Left lung (tissue), 10 donors: ENCODE results near the gene SLC16A10. TPM values are rescaled to one million over a fixed set of nuclear protein-coding genes. Genes with fewer than 3 reads are reported as not detected.
"Not testable (repeated sequence)": the region's sequence is repeated elsewhere in the genome, so short reads cannot be mapped to it uniquely, and the experiment has no call there.

Source experiments
- ATAC-seq: fragments of 200-7000 bp; cut with Tn5 transposase; one replicate; pipeline ENCODE4 v1.9.1; 2020; ENCODE audit warnings: moderate library complexity
- DNase-seq, 4 donors: peaks; one replicate each; pipeline ENCODE4 v3.0.0-alpha.2; 2013 to 2020
- H3K27ac ChIP-seq, 2 donors: fragments of 200-600 bp; sonication (generic) in 1 of 2; one replicate each; pipeline versions ENCODE4 v1.5.0 to v1.8.0; 2020 to 2021
- H3K27me3 ChIP-seq, 2 donors: fragments of 200-600 bp; sonication (generic) in 1 of 2; one replicate each; pipeline versions ENCODE4 v1.5.0 to v1.8.0; 2020 to 2021
- H3K36me3 ChIP-seq, 2 donors: fragments of 200-600 bp; sonication (generic) in 1 of 2; one replicate each; pipeline versions ENCODE4 v1.5.0 to v1.8.0; 2020 to 2021
- H3K4me1 ChIP-seq, 2 donors: fragments of 200-600 bp; one replicate each; pipeline ENCODE4 v1.8.0; 2021
- H3K4me3 ChIP-seq, 2 donors: fragments of 200-600 bp; sonication (generic) in 1 of 2; one replicate each; pipeline versions ENCODE4 v1.5.0 to v1.8.0; 2020 to 2021; ENCODE audit warnings: mild to moderate bottlenecking in 1 of 2
- H3K9me3 ChIP-seq, 2 donors: fragments of 200-600 bp; sonication (generic) in 1 of 2; one replicate each; pipeline versions ENCODE4 v1.5.0 to v1.8.0; 2020 to 2021
- intact Hi-C, 2 donors: fragments of 100-400 bp; cut with DNase I; formaldehyde crosslinking; loops; one replicate each; pipeline versions ENCODE4 v1.11.2 to v1.14.2; 2022
- polyA plus RNA-seq, 6 donors: library from polyadenylated mRNA; unstranded; fragments of 120-200 nt; gene quantifications; one replicate each; pipeline ENCODE4 v1.2.1, GENCODE V29; 2013; ENCODE audit not compliant: insufficient read length in 6 of 6
- total RNA-seq, 2 donors: library from RNA; stranded (reverse); fragmentation: NEBNext Ultra II Directional; extraction: Animal tissue kit (Norgen Biotek cat#: 25700); gene quantifications; one replicate each; pipeline ENCODE4 v1.2.1, GENCODE V29; 2021
- TF ChIP-seq, protein P1 (sequence below), 2 donors: fragments of 200-600 bp; sonication (generic) in 1 of 2; IDR thresholded peaks; one replicate each; pipeline versions ENCODE4 v1.5.0 to v1.8.0; 2021; ENCODE audit warnings: antibody characterized with exemption in 2 of 2
- donor health status: DM: no; HTN: yes; CAD: no.
- donor health status: DM: no; HTN: no; CAD: no.

SLC16A10 gene
- total and polyA plus RNA-seq, 8 donors: 5.9 to 9.7 (median 8.0) TPM

DNA sequence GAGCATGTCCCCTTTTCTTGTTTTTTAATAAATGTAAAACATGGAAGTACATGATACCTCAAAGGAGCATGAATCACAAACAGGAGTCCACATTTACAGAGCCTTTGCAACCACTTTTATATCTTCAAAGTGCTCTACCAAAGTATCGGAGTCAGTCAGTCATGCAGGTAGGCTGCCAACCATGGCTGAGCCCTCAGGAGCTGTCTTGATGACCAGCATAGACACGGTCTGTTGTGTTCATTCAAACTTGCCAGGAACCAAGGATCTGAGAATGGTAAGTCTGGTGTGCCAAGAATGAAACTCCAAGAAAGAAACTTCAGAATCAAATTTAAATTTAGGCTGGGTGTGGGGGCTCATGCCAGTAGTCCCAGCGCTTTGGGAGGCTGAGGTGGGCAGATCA, 111.5 kb downstream of the SLC16A10 start:
- Histone ChIP-seq H3K4me1 (no peaks in the 10 kb centered on the region), H3K4me3 (no peak overlapping the region), H3K9me3 (no peaks in the 10 kb centered on the region), H3K27me3 (no peaks in the 10 kb centered on the region), H3K36me3 (no peaks in the 10 kb centered on the region), H3K27ac (no peak overlapping the region)
- intact Hi-C loops: no loop called here
- TF ChIP-seq, protein P1, sequence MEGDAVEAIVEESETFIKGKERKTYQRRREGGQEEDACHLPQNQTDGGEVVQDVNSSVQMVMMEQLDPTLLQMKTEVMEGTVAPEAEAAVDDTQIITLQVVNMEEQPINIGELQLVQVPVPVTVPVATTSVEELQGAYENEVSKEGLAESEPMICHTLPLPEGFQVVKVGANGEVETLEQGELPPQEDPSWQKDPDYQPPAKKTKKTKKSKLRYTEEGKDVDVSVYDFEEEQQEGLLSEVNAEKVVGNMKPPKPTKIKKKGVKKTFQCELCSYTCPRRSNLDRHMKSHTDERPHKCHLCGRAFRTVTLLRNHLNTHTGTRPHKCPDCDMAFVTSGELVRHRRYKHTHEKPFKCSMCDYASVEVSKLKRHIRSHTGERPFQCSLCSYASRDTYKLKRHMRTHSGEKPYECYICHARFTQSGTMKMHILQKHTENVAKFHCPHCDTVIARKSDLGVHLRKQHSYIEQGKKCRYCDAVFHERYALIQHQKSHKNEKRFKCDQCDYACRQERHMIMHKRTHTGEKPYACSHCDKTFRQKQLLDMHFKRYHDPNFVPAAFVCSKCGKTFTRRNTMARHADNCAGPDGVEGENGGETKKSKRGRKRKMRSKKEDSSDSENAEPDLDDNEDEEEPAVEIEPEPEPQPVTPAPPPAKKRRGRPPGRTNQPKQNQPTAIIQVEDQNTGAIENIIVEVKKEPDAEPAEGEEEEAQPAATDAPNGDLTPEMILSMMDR (IDR thresholded peaks at IDR 0.05): no peak
- DNase-seq (no peak), ATAC-seq (no peak)

DNA sequence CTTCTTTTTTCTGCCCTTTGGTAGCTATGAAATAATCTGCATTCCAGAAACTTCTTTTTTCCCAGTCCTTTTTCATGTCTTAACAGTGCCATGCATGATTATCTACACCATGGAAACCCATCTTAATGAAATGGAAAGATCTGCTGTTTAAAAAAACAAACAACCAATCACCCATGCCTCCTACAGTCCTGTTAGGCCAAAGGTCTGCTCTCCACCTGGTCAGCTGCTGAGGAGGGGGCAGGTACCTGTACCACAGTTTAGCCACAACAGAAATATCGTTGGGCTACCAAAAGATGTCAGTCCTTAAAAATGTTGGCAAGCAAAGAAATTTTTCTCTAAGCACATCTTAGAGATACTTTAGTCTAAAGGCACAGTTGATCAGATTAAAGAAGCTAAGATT, 112.6 kb downstream of the SLC16A10 start:
- intact Hi-C loops: no loop called here
- DNase-seq (no peak), ATAC-seq (no peak)
- TF ChIP-seq, protein P1 (IDR thresholded peaks at IDR 0.05): no peak
- no peaks in the 10 kb centered on the region for H3K4me1 ChIP-seq
- no peaks in the 10 kb centered on the region for H3K27me3 ChIP-seq
- H3K9me3 ChIP-seq: no peaks in the 10 kb centered on the region
- H3K27ac ChIP-seq: no peak overlapping the region
- H3K36me3 ChIP-seq: no peaks in the 10 kb centered on the region
- H3K4me3 ChIP-seq: no peak overlapping the region

DNA sequence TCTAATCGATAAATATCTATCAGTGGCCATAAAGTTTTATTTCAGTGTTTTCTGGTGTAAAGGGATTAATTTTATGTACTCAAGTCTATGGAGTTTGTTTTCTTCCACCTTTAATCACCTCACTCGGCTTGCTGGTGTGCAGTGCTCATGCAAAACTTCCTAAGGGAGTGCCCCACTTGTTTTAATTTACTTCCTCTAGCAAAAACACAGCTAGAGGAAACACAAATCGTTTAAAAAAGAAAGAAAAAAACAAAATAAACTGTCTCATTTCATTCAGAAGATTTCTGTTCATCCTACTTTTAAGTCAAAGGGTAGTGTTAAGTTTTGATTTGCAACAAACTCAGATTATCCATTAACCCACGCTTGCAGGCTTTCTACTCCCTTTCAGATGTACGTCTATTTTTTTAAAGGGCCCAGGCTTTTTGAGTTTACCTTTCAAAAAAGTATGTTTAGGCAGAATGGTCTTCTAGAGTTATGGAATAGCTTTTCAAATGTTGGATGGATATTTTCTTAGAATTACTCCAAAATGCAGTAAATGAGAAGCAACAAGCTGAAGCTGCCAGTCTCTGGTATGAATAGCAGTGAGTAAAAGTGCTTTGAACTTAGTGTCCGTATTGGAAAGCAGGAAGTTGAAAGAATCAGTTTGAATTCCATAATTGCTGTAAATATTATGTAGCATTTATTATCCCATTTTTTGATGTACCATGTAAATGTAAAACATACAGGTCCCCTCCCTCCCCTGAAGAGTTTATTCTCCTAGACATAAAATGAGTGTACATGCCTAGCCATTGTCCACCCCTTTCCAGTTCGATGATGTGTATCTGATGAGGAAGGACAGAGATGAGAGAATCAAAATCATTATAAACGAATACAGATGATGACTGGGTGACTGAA, 113.3 kb downstream of the SLC16A10 start:
- Histone ChIP-seq H3K4me3 (no peak overlapping the region), H3K9me3 (no peaks in the 10 kb centered on the region), H3K4me1 (no peaks in the 10 kb centered on the region), H3K27ac (no peak overlapping the region), H3K27me3 (no peaks in the 10 kb centered on the region), H3K36me3 (no peaks in the 10 kb centered on the region)
- ATAC-seq (peak; percentile 67), DNase-seq (no peak)
- intact Hi-C loops: no loop called here
- TF ChIP-seq, protein P1 (IDR thresholded peaks at IDR 0.05): no peak

DNA sequence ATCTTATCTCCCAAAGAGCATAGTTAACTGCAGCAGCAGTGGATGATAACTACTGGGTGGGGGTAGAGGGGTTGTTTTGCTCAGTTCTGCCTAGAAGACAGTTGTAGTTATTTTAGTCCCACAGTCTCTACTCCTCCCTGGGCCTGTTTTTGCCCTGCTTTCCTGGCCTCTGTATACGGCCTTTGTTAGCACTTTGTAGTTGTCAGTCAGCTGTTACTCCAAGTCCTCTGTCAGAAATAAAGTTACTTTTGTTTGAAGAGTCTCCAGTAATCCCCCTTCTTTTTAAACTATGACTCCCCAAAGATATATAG, 113.9 kb downstream of the SLC16A10 start:
- Histone ChIP-seq H3K9me3 (no peaks in the 10 kb centered on the region), H3K27me3 (no peaks in the 10 kb centered on the region), H3K4me3 (no peak overlapping the region), H3K27ac (no peak overlapping the region), H3K36me3 (no peaks in the 10 kb centered on the region), H3K4me1 (no peaks in the 10 kb centered on the region)
- intact Hi-C loops: no loop called here
- DNase-seq (no peak), ATAC-seq (no peak)
- TF ChIP-seq, protein P1 (IDR thresholded peaks at IDR 0.05): no peak

DNA sequence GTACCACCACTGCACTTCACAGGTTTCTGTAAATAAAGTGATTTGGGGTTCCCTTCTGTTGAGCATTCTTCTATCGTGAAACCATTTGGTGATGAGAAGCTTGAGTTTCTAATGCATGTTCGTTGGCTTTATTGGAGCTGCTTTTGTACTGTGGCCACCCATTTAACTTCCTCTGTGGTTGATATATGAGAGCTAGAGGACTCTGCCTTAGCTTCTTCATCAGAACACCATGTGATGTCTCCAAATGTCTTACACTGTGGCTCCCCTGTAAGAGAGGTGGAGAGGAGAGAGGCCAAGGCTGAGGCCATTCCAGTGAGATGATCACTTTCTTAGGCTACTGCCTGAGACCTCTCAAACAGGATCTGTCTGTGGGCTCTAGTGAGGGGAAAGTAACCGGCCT, 114.5 kb downstream of the SLC16A10 start:
- intact Hi-C loops: no loop called here
- H3K36me3 ChIP-seq: no peaks in the 10 kb centered on the region
- no peak for ATAC-seq
- H3K4me3 ChIP-seq: no peak overlapping the region
- H3K27me3 ChIP-seq: no peaks in the 10 kb centered on the region
- DNase-seq: no peak
- TF ChIP-seq, protein P1 (IDR thresholded peaks at IDR 0.05): no peak
- H3K27ac ChIP-seq: no peak overlapping the region
- H3K9me3 ChIP-seq: no peaks in the 10 kb centered on the region
- H3K4me1 ChIP-seq: no peaks in the 10 kb centered on the region

DNA sequence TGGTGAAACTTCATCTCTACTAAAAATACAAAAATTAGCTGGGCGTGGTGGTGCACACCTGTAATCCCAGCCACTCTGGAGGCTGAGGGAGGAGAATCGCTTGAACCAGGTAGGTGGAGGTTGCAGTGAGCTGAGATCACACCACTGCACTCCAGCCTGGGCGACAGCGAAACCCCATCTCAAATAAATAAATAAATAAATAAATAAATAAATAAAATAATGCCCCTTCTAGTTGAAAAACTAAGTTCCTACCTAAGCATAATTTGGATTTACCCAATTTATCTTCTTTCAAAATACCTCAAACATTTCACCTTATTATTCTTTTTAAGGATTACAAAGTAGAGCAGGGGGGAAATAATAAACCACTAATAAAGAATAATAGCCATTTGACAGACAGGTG, 116.2 kb downstream of the SLC16A10 start:
- intact Hi-C loops, H3K4me3 ChIP-seq, H3K27me3 ChIP-seq, H3K27ac ChIP-seq, H3K4me1 ChIP-seq, DNase-seq, H3K9me3 ChIP-seq, ATAC-seq, H3K36me3 ChIP-seq: not testable (repeated sequence)
